GM12874 (cell line): ENCODE results near the gene SPPL3.

ENCODE experiments used
- TF ChIP-seq, protein P1 (sequence below): IDR thresholded peaks from 2 replicates; pipeline ENCODE4 v1.5.1; 2011; ENCODE audit warnings: low read depth, mild to moderate bottlenecking, control low read depth, low read length, moderate library complexity; ENCODE audit not compliant: insufficient read depth

Gene SPPL3

DNA sequence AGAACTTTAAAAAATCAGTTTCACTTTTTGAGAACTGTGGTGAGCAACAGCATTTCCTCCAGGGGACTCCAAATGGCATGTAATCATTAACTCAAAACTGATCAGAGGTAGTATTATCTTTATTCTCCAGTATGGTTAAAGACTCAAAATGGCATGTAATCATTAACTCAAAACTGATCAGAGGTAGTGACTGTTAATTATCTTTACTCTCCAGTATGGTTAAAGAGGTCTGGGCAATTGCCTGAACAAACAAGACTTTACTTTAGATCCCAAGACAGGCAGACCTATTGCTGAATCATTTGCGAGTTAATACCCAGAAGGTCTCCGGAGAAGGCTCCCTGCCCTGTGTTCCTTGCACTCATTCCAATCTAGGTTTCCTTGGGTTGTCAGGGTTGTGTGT is 185.1 kb downstream of the SPPL3 start:
- TF ChIP-seq, protein P1, sequence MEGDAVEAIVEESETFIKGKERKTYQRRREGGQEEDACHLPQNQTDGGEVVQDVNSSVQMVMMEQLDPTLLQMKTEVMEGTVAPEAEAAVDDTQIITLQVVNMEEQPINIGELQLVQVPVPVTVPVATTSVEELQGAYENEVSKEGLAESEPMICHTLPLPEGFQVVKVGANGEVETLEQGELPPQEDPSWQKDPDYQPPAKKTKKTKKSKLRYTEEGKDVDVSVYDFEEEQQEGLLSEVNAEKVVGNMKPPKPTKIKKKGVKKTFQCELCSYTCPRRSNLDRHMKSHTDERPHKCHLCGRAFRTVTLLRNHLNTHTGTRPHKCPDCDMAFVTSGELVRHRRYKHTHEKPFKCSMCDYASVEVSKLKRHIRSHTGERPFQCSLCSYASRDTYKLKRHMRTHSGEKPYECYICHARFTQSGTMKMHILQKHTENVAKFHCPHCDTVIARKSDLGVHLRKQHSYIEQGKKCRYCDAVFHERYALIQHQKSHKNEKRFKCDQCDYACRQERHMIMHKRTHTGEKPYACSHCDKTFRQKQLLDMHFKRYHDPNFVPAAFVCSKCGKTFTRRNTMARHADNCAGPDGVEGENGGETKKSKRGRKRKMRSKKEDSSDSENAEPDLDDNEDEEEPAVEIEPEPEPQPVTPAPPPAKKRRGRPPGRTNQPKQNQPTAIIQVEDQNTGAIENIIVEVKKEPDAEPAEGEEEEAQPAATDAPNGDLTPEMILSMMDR = no peak

DNA sequence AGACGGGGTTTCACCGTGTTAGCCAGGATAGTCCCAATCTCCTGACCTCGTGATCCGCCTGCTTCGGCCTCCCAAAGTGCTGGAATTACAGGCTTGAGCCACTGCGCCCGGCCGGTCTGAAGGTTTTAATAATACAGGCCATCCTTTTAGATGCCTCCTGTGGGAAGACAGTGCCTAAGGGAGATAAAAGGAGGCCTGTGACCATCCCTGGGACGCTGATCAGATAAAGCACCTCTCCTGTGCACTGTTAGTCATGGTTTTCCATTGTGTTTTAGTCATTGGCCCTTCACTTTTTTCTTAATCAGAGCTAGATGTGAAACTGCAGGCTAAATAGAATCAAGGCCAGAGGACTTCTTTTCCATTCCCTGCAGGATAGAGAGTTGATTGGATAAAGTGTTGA is 186.1 kb downstream of the SPPL3 start:
- TF ChIP-seq, protein P1 = no peak

DNA sequence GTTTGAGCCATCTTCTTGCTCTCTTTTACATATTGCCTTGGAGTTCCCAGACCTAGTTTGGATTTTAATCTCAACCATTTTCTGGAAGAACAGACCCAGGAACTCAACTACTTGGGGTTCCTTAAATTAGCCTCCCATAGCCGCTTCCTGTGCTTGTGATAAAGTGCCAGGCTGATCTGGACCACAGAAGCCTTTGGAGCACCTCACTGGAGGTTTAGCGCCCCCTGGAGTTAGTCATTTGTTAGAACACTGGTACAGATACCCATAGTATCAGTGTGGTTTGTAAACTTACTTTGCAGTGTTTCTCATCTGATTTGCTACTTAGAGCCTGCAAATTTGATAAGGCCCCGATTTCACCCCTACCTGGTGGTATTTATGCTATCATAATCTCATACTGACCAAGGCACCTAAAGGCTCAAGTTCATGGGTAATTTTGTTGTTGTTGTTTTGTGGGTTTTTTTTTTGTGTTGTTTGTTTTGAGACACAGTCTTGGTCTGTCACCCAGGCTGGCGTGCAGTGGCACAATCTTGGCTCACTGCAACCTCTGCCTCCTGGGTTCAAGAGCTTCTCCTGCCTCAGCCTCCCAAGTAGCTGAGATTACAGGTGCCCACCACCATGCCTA is 190.2 kb downstream of the SPPL3 start:
- TF ChIP-seq, protein P1 = peak; percentile 80

DNA sequence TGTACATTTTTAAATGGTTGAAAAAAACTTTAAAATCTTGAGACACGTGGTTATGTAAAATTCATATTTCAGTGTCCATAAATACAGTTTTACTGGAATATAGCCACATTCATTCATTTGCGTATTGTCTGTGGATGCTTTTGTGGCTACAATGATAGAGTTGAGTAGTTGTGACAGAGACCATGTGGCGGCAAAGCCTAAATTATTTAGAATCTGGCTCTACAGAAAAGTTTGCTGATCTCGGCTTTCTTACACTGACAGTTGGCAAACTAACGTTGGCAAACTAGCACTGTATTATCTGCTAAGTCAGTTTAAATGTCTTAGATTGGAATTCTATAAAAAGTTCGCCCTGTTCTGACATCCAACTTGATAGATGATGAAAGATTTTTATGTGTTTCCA is 191.5 kb downstream of the SPPL3 start:
- TF ChIP-seq, protein P1 = no peak
